ENCODE measurements around the gene KCNG2. TPM values are rescaled to one million over a fixed set of nuclear protein-coding genes. Genes with fewer than 3 reads are reported as not detected.

KCNG2 gene
- total and polyA plus RNA-seq, 2 of the 8 experiments (the other 6 are each of a cell fraction or from before 2014, with no cell fraction given): 0.19 to 0.74 TPM

DNA sequence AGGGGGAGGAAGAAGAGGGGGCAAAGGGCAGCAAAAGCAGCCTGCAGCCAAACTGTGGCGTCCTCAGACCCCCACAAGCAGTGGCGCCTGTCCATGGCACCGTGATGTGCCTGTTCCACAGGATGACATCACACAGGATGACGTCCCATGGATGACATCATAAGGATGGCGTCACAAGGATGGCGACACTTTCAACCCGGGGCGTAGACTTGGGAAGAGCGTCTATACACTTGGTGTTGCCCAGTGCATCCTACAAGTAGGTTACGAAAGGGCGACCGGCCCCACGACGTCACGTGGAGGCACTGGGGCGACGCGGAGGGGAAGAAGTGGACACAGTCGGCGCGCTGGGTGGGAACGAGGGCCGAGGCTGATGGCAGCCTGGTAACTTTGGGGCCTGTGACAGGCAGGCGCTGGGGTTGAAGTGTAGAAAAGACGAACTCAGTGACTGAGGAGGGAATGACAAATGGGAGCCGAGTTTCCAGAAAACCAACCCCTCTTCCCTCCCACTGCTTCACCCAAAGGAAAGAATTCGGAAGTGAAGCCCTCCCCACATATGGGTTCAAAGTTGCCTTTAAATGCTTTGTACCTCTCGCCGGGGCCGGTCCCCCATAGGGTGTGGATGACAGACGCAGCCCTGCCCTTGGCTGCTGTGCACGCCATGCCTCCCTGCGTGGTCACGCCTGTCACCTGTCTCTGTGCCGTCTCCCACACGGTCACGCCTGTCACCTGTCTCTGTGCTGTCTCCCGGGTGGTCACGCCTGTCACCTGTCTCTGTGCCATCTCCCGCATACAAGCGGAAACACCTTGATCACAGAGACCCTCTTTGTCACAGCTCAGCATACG, 13.4 kb upstream of the KCNG2 start:
- Histone ChIP-seq H3K18ac (ENCODE audit: extremely low read depth, low read length) (no peak overlapping the region), H2BK12ac (ENCODE audit: low read depth, low read length) (no peak overlapping the region), H2BK120ac (replicated peaks; ENCODE audit: low read depth, low read length) (no peak overlapping the region), H3K4me3 (ENCODE audit: extremely low read depth in 1 of 4, insufficient read depth in 2 of 4, low read depth in 3 of 4, low read length in 4 of 4) (no peak overlapping the region), H3K27ac (ENCODE audit: low read depth, low read length) (no peak overlapping the region), H3K79me1 (ENCODE audit: low read depth, low read length) (peaks cover 4% of the 10 kb centered on the region; the same call in 1 of the 2 replicates), H3K14ac (ENCODE audit: insufficient read length) (no peak overlapping the region), H3K4me2 (ENCODE audit: insufficient read depth in 1 of 2, low read depth in 2 of 2, low read length in 2 of 2) (no peak overlapping the region), H4K8ac (ENCODE audit: extremely low read depth, insufficient read depth, low read length) (peak overlapping the region; percentile 25; the same call in 1 of the 2 replicates), H2BK15ac (ENCODE audit: low read length) (0 out of 2 replicates have a peak overlapping the region, but pooled peaks have one; percentile 29), H3K56ac (replicated peaks; ENCODE audit: insufficient read length, low read depth, low read length) (no peak overlapping the region), H3K4ac (replicated peaks; ENCODE audit: insufficient read length, low read depth, low read length) (no peak overlapping the region), H4K5ac (ENCODE audit: insufficient read length, low read depth, low read length) (no peak overlapping the region), H2BK20ac (ENCODE audit: low read length) (no peak overlapping the region), H3K9me3 (ENCODE audit: insufficient read depth in 2 of 2, low read depth in 1 of 2, low read length in 1 of 2) (no peaks in the 10 kb centered on the region; a peak in 1 of 4 replicates), H3K9ac (replicated peaks in 1 of 4; ENCODE audit: extremely low read depth in 1 of 4, low read depth in 3 of 4, low read length in 3 of 4) (no peak overlapping the region), H3K23ac (ENCODE audit: insufficient read length) (no peak overlapping the region), H2AFZ (ENCODE audit: low read length) (no peak overlapping the region; the same call in 1 of the 2 replicates), H4K20me1 (replicated peaks in 1 of 2; ENCODE audit: control insufficient read depth in 1 of 2, insufficient read depth in 2 of 2, low read length in 2 of 2) (peaks cover 0 to 4% of the 10 kb centered on the region in 2 experiments), H3K36me3 (ENCODE audit: control insufficient read depth in 2 of 4, insufficient read depth in 4 of 4, low read length in 3 of 4) (no peaks in the 10 kb centered on the region; a peak in 1 of 8 replicates), H3K4me1 (replicated peaks in 1 of 4; ENCODE audit: control insufficient read depth in 3 of 4, insufficient read depth in 4 of 4, low read length in 3 of 4) (peaks cover 0 to 5% (median 1%) of the 10 kb centered on the region in 4 experiments; a peak in 2 of 7 replicates), H3K79me2 (ENCODE audit: control insufficient read depth in 1 of 2, insufficient read depth in 2 of 2, low read length in 2 of 2) (no peaks in the 10 kb centered on the region), H3K23me2 (ENCODE audit: low read depth, low read length) (peaks cover 8% of the 10 kb centered on the region), H3K27me3 (replicated peaks in 1 of 4; ENCODE audit: control insufficient read depth in 3 of 4, extremely low read depth in 1 of 4, insufficient read depth in 3 of 4, low read length in 3 of 4) (peaks cover 19 to 34% (median 31%) of the 10 kb centered on the region in 4 experiments), H2BK5ac (ENCODE audit: low read depth, low read length) (no peak overlapping the region), H2AK5ac (ENCODE audit: low read depth, low read length) (no peak overlapping the region), H4K91ac (replicated peaks; ENCODE audit: insufficient read length, low read length) (no peak overlapping the region)
- WGBS, 2 experiments (ENCODE audit: extremely low coverage in 1 of 2, insufficient coverage in 1 of 2, insufficient read length in 1 of 2, insufficient replicate concordance in 2 of 2, low coverage in 1 of 2, low lambda C conversion rate in 2 of 2, missing lambda C conversion rate in 1 of 2): 91% methylated on average over 42 of the region's 42 CpGs; no CpG with 5 or more reads in 1 of the 2 experiments
- DNase-seq (ENCODE audit: low read depth in 1 of 2, low spot score in 2 of 2): peak in 1 of 2 experiments; percentile 39
- TF ChIP-seq CREB1 (IDR thresholded peaks at IDR 0.05) (peak; percentile 70), BCL11A (IDR thresholded peaks at IDR 0.05; ENCODE audit: low read depth in 2 of 2, low read length in 2 of 2) (no peak)
- POLR2A ChIA-PET (ENCODE audit: partially characterized antibody): no interaction called here
- CTCF ChIA-PET (ENCODE audit: partially characterized antibody): interaction anchor here (0.7 kb wide), 1 partner anchor 194 kb away, joined by 3 read pairs; no protein-coding TSS in a partner anchor
- FAIRE-seq: no peak

Data from H1 (cell line).